KMS-11 (cell line): ENCODE results near the gene PGBD5.

Experiments
- H2AFZ ChIP-seq: fragments of 200-600 bp; sonication (generic); 2 replicates; pipeline ENCODE4 v1.6.1; 2016; ENCODE audit warnings: antibody characterized with exemption, mixed run types, low read depth
- H3K27ac ChIP-seq: fragments of 200-600 bp; sonication (generic); 2 replicates; pipeline ENCODE4 v1.6.1; 2016; ENCODE audit warnings: mild to moderate bottlenecking, mixed run types
- H3K27me3 ChIP-seq: fragments of 200-600 bp; sonication (generic); 2 replicates; pipeline ENCODE4 v1.6.1; 2017; ENCODE audit warnings: mild to moderate bottlenecking, low read depth, mixed run types, moderate library complexity; ENCODE audit not compliant: insufficient read depth
- H3K36me3 ChIP-seq: fragments of 200-600 bp; sonication (generic); 2 replicates; pipeline ENCODE4 v1.6.1; 2017; ENCODE audit warnings: mild to moderate bottlenecking, mixed run types; ENCODE audit not compliant: insufficient read depth
- H3K4me1 ChIP-seq: fragments of 200-600 bp; sonication (generic); 2 replicates; pipeline ENCODE4 v1.6.1; 2016; ENCODE audit warnings: mild to moderate bottlenecking, low read depth, mixed run types; ENCODE audit not compliant: poor library complexity, severe bottlenecking
- H3K4me2 ChIP-seq: fragments of 200-600 bp; sonication (generic); 2 replicates; pipeline ENCODE4 v1.7.0; 2016; ENCODE audit warnings: mild to moderate bottlenecking, mixed run types
- H3K4me3 ChIP-seq: fragments of 200-600 bp; sonication (generic); IDR thresholded peaks from 2 replicates; pipeline ENCODE4 v1.6.1; 2017; ENCODE audit warnings: low read depth, low read length, mixed read lengths; ENCODE audit not compliant: insufficient read depth
- H3K79me2 ChIP-seq: fragments of 200-600 bp; sonication (generic); 2 replicates; pipeline ENCODE4 v1.6.1; 2016; ENCODE audit warnings: low read depth, mixed run types; ENCODE audit not compliant: insufficient read depth
- H3K9ac ChIP-seq: fragments of 200-600 bp; sonication (generic); 2 replicates; pipeline ENCODE4 v1.6.1; 2016; ENCODE audit warnings: mild to moderate bottlenecking, mixed run types
- H4K20me1 ChIP-seq: fragments of 200-600 bp; sonication (generic); 2 replicates; pipeline ENCODE4 v1.6.1; 2016; ENCODE audit warnings: mild to moderate bottlenecking, mixed run types; ENCODE audit not compliant: insufficient read depth
- TF ChIP-seq, protein P1 (sequence below): fragments of 200-600 bp; sonication (generic); conservative IDR thresholded peaks from 2 replicates; pipeline ENCODE4 v1.6.1; 2017; ENCODE audit warnings: low read depth, mild to moderate bottlenecking, antibody characterized with exemption, low read length, moderate library complexity, mixed read lengths

Gene PGBD5

DNA sequence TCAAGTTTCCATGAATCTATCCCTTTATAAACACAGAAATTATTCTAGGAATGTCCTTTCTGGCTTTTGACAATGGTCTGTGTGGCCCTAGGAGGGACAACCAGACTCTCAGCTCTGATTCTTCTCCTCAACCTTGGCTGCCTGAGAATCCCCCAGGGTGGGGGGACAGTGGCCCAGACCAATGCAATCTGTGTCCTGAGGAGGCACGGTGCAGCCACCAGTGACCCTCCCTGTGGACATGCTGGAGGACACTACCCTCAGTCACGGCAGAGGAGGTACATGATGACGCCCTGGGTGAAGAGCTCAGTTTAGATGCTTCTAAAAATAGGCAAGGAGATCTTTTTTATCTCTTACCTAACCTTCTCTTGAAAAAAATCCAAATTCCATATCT is 91.7 kb downstream of the PGBD5 start:
- Histone ChIP-seq H3K4me3 (no peak overlapping the region), H4K20me1 (no peaks in the 10 kb centered on the region), H3K9ac (no peak overlapping the region), H3K27ac (no peak overlapping the region), H3K27me3 (no peaks in the 10 kb centered on the region), H3K36me3 (no peaks in the 10 kb centered on the region), H3K79me2 (no peaks in the 10 kb centered on the region), H3K4me1 (no peaks in the 10 kb centered on the region), H3K4me2 (no peak overlapping the region), H2AFZ (no peak overlapping the region)
- TF ChIP-seq, protein P1, sequence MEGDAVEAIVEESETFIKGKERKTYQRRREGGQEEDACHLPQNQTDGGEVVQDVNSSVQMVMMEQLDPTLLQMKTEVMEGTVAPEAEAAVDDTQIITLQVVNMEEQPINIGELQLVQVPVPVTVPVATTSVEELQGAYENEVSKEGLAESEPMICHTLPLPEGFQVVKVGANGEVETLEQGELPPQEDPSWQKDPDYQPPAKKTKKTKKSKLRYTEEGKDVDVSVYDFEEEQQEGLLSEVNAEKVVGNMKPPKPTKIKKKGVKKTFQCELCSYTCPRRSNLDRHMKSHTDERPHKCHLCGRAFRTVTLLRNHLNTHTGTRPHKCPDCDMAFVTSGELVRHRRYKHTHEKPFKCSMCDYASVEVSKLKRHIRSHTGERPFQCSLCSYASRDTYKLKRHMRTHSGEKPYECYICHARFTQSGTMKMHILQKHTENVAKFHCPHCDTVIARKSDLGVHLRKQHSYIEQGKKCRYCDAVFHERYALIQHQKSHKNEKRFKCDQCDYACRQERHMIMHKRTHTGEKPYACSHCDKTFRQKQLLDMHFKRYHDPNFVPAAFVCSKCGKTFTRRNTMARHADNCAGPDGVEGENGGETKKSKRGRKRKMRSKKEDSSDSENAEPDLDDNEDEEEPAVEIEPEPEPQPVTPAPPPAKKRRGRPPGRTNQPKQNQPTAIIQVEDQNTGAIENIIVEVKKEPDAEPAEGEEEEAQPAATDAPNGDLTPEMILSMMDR = no peak

DNA sequence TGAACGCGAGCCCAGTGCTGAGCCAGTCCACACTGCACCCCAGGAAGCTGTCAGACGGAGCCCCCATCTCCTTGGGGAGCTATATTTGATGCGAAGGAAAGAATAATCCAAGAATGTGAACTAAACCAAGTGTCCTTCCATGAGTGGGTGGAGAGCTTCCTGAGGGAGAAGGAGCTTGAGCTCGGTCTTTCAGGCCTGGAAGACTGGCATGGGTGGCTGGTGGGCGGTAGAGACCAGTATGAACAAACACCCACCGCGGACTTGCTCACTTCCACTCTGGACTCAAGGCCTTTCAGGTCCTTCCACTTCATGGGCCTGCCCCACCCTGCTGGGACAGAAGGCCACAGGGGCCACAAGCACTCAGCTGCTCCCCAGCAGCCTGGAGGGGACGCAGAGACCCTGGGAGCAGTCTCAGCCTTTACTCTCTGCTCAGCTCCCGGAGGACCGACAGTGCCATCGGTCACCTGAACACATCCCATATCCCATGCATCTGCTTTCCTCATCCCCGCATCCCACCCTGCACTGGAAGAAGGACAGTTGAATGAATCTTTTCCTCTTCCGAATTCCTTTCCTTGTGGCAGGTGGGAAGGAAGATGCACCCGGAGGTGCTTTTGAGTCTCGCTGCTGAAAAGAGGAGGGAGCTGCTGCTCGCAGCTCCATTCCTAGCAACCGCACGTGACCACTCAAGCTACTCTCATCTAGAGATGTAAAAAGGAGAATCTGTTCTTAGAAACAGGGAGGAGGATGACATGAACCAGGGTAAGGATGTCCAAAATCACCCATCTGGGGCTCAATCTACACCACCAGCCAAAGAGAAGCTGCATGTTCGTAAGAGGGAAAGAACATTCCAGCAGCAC is 92.3 kb downstream of the PGBD5 start:
- H3K79me2 ChIP-seq = no peaks in the 10 kb centered on the region
- no peaks in the 10 kb centered on the region for H4K20me1 ChIP-seq
- TF ChIP-seq, protein P1 = no peak
- no peak overlapping the region for H3K4me2 ChIP-seq
- H3K27ac ChIP-seq = no peak overlapping the region
- no peak overlapping the region for H3K9ac ChIP-seq
- no peaks in the 10 kb centered on the region for H3K36me3 ChIP-seq
- no peak overlapping the region for H2AFZ ChIP-seq
- no peak overlapping the region for H3K4me3 ChIP-seq
- no peaks in the 10 kb centered on the region for H3K4me1 ChIP-seq
- H3K27me3 ChIP-seq = no peaks in the 10 kb centered on the region

DNA sequence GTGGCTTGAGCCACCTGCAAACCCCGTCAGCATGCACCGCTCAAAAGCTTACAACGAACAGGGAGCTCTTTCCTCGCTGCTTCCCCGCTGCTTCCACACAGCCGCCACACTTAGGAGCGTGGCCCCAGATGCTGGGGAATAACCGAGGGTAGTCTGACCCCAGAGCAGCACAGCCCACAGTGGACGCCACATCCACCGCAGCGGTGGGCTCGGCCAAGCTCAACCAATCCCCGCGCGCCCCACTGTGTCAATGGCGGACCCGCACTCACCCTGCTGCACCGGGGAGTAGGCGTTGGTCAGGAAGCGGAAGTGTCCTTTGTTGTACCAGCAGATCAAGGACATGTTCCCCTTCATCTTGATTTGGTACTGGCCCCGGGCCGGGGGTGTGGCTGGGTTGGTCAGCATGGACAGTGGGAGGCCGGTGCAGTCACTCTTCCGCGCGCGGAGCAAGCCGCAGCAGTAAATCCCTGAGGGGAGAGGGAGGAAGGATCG is 93.5 kb downstream of the PGBD5 start:
- H3K27me3 ChIP-seq = no peaks in the 10 kb centered on the region
- H4K20me1 ChIP-seq = no peaks in the 10 kb centered on the region
- no peak overlapping the region for H3K9ac ChIP-seq
- H2AFZ ChIP-seq = no peak overlapping the region
- TF ChIP-seq, protein P1 = no peak
- H3K79me2 ChIP-seq = no peaks in the 10 kb centered on the region
- H3K27ac ChIP-seq = no peak overlapping the region
- H3K4me3 ChIP-seq = no peak overlapping the region
- no peaks in the 10 kb centered on the region for H3K4me1 ChIP-seq
- no peaks in the 10 kb centered on the region for H3K36me3 ChIP-seq
- no peak overlapping the region for H3K4me2 ChIP-seq

DNA sequence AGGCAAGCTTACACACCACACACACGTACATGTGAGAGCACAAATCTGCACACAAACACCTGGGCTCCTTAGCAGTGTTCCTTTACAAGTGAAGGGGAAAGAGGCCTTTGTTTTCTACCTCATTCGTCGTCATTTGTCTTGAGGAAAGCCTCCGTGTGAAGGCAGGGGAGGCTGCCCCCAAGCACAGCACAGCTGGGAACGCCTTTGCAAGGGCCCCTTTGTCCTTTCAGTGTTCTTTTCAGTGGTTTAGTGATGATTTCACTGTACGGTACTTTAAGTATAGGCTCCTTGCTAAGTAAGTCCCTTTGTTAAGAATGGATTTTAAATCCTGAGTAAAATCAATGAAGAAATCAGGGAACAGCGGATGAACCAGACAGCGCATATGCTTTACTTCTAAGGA is 94.1 kb downstream of the PGBD5 start:
- no peak overlapping the region for H3K4me3 ChIP-seq

More for the DNA sequence above, 94.1 kb downstream of the PGBD5 start:
- H3K4me2 ChIP-seq = no peak overlapping the region
- no peaks in the 10 kb centered on the region for H4K20me1 ChIP-seq
- H3K36me3 ChIP-seq = no peaks in the 10 kb centered on the region
- H3K27me3 ChIP-seq = no peaks in the 10 kb centered on the region
- H3K9ac ChIP-seq = no peak overlapping the region
- no peak overlapping the region for H3K27ac ChIP-seq
- no peaks in the 10 kb centered on the region for H3K79me2 ChIP-seq
- H3K4me1 ChIP-seq = no peaks in the 10 kb centered on the region
- TF ChIP-seq, protein P1 = no peak
- no peak overlapping the region for H2AFZ ChIP-seq
